ENCODE results near the gene DCLRE1A. TPM values are rescaled to one million over a fixed set of nuclear protein-coding genes. Genes with fewer than 3 reads are reported as not detected.
A peak's percentile ranks its signal among the peaks of the same experiment; 100 is the strongest.

The DCLRE1A gene
- 6.1 TPM for total RNA-seq
- long read RNA-seq, full-length matches to known transcripts, result 17 of 20 reads
- long read RNA-seq, partial matches to known transcripts, result 0 of 20 reads
- long read RNA-seq, other reads (novel, unspliced or antisense), result 3 of 20 reads

- intact Hi-C loops (cut with DNase I), result no loop called here
- Histone ChIP-seq H3K27ac (peak within 1 kb of the TSS; percentile 97), H3K4me3 (peak within 1 kb of the TSS; percentile 97), H3K9me3 (no peaks in the 10 kb centered on the region), H3K27me3 (no peaks in the 10 kb centered on the region), H3K4me1 (peaks cover 46% of the 10 kb centered on the region), H3K36me3 (peaks cover 10% of the 10 kb centered on the region)
- TF ChIP-seq, protein P1, sequence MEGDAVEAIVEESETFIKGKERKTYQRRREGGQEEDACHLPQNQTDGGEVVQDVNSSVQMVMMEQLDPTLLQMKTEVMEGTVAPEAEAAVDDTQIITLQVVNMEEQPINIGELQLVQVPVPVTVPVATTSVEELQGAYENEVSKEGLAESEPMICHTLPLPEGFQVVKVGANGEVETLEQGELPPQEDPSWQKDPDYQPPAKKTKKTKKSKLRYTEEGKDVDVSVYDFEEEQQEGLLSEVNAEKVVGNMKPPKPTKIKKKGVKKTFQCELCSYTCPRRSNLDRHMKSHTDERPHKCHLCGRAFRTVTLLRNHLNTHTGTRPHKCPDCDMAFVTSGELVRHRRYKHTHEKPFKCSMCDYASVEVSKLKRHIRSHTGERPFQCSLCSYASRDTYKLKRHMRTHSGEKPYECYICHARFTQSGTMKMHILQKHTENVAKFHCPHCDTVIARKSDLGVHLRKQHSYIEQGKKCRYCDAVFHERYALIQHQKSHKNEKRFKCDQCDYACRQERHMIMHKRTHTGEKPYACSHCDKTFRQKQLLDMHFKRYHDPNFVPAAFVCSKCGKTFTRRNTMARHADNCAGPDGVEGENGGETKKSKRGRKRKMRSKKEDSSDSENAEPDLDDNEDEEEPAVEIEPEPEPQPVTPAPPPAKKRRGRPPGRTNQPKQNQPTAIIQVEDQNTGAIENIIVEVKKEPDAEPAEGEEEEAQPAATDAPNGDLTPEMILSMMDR (IDR thresholded peaks at IDR 0.05), result no peak
- ATAC-seq (peak; percentile 91), DNase-seq (peak; percentile 90)
These were observed at the start of gene DCLRE1A, which contains the start of gene NHLRC2 for GRCh38 chr10:113854013-113854760. TSS of gene DCLRE1A (minus strand) at chr10:113854082. CDS start at chr10:113853182, 900 bp downstream. TSS of gene NHLRC2 (plus strand) at chr10:113854661. CDS start at chr10:113854873, 212 bp downstream.

DNA sequence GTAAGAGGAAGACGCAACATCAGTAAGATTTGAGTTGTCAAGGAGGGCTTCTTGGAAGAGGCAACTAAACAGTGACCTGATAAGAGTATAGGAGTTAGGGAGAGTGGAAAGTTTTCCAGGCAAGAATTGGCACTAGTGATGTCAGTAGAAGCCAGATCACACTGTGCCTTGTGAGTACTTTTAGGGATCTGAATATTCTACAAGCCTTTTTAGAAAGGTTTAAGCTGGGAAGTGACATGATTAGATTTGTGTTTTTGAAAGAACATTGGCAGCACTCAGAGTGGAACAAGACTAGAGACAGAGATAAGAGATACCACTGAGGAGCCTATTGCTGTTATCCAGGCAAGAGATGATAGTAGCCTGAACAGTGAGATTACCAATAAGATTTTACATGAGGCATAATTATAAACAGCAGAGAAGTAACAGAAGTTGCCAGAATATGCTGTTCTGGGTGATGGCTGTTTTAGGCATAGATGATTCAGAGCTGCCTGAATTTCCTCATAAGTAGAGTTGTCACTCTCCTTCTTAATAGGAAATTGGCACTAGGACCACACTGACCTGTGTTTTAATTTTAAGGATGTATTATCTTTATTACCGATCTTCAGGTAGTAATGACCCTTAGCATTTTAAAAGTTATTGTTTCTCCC, 46.2 kb upstream of the DCLRE1A start:
- ATAC-seq, result no peak
- intact Hi-C loops (cut with DNase I), result no loop called here
- Histone ChIP-seq H3K27me3 (no peaks in the 10 kb centered on the region), H3K27ac (no peak overlapping the region), H3K36me3 (peaks cover 47% of the 10 kb centered on the region), H3K4me3 (no peak overlapping the region), H3K4me1 (no peaks in the 10 kb centered on the region), H3K9me3 (no peaks in the 10 kb centered on the region)
- DNase-seq, result no peak
- TF ChIP-seq, protein P1 (IDR thresholded peaks at IDR 0.05), result no peak

DNA sequence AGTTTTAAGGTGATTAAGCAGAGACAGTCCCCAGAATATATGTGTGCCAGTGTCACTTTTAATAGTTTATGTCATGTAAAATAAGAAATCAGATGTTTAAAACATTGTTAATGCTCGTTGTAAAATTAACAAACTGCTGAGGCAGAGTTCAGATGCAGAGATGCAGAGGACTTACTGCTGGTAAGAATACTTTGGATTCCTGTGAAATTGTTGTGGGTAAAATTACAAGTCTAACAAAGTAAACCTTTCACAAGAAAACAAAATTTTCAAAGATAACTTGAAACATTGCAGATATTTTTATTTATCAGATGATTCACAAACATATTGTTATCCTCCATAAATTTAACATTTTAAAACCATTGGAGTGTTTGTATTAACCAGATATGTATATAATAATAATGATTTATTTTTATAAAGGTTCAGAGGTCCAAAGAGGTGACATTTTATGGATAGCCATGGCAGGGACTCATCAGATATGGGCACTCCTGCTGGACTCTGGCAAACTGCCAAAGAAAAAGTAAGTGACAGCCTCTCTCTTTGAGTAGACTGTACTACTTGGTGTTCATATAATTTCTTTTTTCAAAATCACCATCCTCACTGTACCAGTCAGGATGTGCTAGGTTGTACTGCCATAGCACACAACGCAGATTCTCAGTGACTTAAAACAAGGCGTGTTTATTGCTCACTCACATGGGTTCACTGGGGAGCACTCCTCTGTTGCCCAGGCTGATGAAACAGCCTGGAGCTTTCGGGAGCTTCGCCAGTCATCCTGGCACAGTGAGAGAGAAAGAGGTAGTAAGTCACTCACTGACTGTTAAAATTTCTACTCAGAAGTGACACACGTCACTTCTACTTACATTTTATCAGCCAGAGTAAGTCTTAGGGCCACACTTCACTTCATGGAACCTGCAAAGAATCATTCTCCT, 44.1 kb upstream of the DCLRE1A start:
- intact Hi-C loops (cut with DNase I), result no loop called here
- no peak for DNase-seq
- no peak for ATAC-seq
- Histone ChIP-seq H3K9me3 (no peaks in the 10 kb centered on the region), H3K27me3 (no peaks in the 10 kb centered on the region), H3K36me3 (peaks cover 27% of the 10 kb centered on the region), H3K4me1 (no peaks in the 10 kb centered on the region), H3K4me3 (no peak overlapping the region), H3K27ac (no peak overlapping the region)
- TF ChIP-seq, protein P1 (IDR thresholded peaks at IDR 0.05), result no peak

DNA sequence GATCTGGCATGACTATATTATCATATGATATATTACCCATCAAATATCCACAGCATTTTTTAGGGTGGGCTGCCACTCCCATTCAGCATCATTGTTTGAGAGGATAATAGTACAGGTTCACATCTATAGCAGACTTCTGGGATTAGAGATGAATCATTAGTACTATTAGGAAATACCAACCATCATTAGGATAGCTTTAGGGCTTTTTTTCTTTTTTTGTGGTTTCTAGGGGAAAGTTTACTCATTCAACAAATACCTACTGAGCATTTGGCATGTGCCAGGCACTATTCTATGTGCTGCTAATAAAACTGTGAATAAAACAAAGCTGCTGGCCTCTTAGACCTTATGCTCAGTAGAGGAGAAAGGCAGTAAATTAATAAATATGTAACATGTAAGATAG, 41.1 kb upstream of the DCLRE1A start:
- no peak for ATAC-seq
- Histone ChIP-seq H3K27me3 (no peaks in the 10 kb centered on the region), H3K4me1 (no peaks in the 10 kb centered on the region), H3K9me3 (no peaks in the 10 kb centered on the region), H3K27ac (no peak overlapping the region), H3K4me3 (no peak overlapping the region), H3K36me3 (peaks cover 11% of the 10 kb centered on the region)
- intact Hi-C loops (cut with DNase I), result no loop called here
- TF ChIP-seq, protein P1 (IDR thresholded peaks at IDR 0.05), result no peak
- no peak for DNase-seq

GRCh38 chr10:113894581-113894980, 40.7 kb upstream of the DCLRE1A start:
- intact Hi-C loops (cut with DNase I), result no loop called here
- Histone ChIP-seq H3K9me3 (no peaks in the 10 kb centered on the region), H3K36me3 (peaks cover 11% of the 10 kb centered on the region), H3K4me3 (no peak overlapping the region), H3K4me1 (no peaks in the 10 kb centered on the region), H3K27ac (no peak overlapping the region), H3K27me3 (no peaks in the 10 kb centered on the region)
- no peak for ATAC-seq
- no peak for DNase-seq
- TF ChIP-seq, protein P1 (IDR thresholded peaks at IDR 0.05), result no peak

Data from upper lobe of right lung (tissue), 1 donor.